MV-4-11 (cell line): ENCODE measurements around the gene OR4F15.

Experiments used
- DNase-seq: peaks from one replicate; lab custom pipeline; 2025; lab: John Stamatoyannopoulos, UW

Gene OR4F15

DNA sequence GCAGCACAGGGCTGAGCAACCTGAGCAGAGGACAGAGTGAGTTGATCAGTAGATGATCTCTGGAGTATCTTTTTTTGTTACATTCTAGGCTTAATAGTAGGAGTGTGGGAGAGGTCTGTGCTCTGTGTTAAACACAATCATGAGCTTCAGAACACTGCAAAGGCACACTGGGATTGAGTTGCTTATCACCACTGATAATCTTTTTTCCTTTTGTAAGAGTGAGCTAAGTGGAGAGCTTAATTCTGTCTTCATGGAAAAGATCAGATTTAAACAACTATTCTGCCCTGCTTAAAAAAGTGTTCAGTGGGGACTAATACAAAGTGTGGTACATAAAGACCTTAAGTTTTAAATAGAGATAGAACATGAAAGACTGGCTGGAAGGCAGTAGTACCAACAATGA is 7.6 kb upstream of the OR4F15 start:
- no peak for DNase-seq

DNA sequence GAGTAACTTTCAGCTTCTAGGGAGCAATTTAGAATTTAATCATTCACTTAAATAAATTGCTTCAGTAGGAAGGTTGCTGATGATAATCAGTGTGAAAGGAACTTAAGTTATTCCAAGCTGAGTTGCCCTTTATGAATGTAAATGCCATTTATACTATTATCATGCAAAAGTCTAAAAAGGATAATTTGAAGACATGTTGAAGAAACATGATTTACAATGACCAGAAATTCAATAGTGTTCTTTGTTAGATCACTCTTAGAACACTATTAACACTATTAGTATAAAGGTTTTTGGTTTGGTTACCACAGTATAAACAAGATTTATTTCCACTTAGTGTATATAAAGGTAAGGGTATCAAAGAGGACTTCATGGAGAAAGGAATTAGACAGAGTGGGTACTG is 7.1 kb upstream of the OR4F15 start:
- DNase-seq: no peak

DNA sequence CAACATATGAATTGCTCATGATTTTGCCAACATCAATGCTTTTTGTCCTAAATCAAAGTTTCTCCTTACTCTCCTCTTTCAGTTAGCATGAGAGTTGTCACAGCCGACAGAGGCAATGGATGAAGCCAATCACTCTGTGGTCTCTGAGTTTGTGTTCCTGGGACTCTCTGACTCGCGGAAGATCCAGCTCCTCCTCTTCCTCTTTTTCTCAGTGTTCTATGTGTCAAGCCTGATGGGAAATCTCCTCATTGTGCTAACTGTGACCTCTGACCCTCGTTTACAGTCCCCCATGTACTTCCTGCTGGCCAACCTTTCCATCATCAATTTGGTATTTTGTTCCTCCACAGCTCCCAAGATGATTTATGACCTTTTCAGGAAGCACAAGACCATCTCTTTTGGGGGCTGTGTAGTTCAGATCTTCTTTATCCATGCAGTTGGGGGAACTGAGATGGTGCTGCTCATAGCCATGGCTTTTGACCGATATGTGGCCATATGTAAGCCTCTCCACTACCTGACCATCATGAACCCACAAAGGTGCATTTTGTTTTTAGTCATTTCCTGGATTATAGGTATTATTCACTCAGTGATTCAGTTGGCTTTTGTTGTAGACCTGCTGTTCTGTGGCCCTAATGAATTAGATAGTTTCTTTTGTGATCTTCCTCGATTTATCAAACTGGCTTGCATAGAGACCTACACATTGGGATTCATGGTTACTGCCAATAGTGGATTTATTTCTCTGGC is 6.2 kb upstream of the OR4F15 start:
- DNase-seq: peak; percentile 27

DNA sequence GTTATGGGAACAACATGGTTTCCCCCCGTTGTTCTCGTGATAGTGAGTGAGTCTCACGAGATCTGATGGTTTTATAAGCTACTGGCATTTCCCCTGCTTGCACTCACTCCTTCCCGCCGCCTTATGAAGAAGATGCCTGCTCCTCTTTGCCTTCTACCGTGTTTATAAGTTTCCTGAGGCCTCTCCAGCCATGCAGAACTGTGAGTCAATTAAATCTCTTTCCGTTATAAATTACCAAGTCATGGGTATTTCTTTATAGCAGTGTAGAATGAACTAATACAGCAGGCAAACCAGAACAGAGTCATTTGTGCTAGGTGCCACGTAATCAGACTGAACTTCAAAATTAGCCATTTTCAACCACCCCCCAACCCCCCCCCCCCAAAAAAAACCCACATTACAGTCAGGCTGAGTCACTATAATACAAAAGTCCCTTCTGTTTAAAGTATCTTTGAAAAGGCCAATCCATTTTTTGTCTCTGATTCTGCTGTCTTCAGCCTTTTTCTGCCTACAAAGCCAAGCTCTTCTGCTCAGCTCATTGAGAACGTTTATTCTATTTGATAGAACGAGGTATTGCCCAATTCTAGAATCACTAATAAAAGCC is 4.6 kb upstream of the OR4F15 start:
- DNase-seq: no peak

DNA sequence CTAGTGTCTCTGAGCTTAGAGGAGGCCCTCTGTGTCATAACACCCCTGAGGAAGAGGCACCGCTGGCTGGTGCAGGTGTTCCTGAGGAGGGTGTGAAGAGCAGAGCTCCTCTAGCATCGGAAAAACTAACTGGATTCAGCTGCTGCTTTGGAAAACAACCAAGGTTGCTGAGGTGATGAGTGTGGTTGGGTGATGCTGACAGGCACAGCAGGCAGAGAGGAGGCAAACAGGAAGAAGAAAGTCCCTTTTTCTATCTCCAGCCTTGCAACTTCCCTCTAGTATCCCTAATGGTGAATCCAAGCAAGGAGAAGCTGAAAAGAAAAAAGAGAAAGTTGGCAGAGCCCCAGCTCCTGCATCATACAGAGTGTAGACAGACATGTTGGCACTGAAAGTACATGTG is 3.8 kb upstream of the OR4F15 start:
- no peak for DNase-seq

GRCh38 chr15:101810456-101810855 is 1.5 kb upstream of the OR4F15 start:
- no peak for DNase-seq

- peak; percentile 5 for DNase-seq
These were observed 1.1 kb upstream of the OR4F15 start for GRCh38 chr15:101810876-101811275.

GRCh38 chr15:101813803-101814534 is 2.0 kb downstream of the OR4F15 start:
- DNase-seq: no peak

DNA sequence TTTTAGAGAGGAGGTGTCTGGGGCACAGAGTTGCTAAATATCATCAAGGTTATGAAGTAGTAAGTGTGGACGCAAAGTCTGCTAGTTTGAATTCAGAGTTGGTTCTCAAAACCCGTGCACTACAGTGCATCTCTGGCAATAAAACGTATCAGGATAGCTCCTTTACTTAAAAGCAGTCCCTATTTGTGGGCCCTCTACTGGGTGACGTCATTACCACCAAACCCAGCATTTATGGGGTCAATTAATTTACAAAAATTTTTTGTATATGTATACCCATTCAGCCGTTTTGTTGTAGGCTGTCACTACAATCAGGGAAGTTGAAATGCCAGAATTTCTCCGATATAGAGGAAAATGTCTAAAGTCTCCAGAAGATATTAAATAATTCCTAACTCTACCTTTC is 8.8 kb downstream of the OR4F15 start:
- DNase-seq: no peak

DNA sequence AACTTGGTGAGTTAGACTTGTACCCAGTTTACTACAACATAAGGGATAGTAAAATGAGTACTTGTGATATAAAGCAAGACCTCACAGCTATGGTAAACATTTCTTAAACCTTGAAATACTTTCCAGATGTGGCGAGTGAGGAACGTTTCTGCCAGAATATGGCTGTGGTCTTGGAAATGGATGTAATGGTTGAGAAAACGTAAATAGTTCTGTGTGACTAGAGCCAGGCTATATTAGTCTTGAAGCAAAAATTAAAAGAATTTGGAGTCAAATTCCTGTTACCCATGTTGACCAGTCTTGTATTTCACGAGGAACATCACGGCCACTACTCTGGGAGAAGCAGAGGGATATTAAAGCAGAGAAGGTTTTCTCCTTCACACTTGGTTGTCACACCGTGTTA is 15.3 kb downstream of the OR4F15 start:
- DNase-seq: no peak

DNA sequence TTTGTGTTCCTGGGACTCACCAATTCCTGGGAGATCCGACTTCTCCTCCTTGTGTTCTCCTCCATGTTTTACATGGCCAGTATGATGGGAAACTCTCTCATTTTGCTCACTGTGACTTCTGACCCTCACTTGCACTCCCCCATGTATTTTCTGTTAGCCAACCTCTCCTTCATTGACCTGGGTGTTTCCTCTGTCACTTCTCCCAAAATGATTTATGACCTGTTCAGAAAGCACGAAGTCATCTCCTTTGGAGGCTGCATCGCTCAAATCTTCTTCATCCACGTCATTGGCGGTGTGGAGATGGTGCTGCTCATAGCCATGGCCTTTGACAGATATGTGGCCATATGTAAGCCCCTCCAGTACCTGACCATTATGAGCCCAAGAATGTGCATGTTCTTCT is 16.8 kb downstream of the OR4F15 start:
- no peak for DNase-seq

DNA sequence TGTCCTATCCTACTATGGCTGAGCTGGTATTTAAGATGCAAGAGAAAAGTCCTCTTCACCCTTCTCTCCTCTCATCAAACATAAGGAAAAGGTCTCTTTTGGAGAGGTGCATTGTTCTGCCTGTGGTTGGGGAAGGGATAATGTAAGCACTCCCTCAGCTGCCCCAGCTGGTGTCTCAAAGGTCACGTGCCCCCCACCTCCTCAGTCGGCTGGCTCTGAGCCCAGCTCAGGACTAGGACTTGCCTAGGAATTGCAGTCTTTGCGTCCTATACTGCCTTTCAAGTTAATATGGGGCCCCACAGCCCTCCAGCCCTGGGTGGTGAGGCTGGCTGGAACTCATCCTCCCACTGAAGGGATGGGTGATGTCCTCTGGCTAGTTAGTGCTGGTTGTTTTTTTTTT is 29.7 kb downstream of the OR4F15 start:
- DNase-seq: no peak

- DNase-seq: no peak
These were observed 32.9 kb downstream of the OR4F15 start for GRCh38 chr15:101844916-101845315.

- no peak for DNase-seq
These were observed 40.4 kb downstream of the OR4F15 start for GRCh38 chr15:101852356-101852755.
